ENCODE measurements around the gene PTGFRN.

GRCh38 chr1:116899529-116899928 lies 10.2 kb upstream of the PTGFRN start:
- no peak for TF ChIP-seq JUND (IDR thresholded peaks at IDR 0.05)
- TF ChIP-seq EZH2 (IDR thresholded peaks at IDR 0.05) = no peak
- no peak for TF ChIP-seq YY1 (IDR thresholded peaks at IDR 0.05; ENCODE audit: extremely low read depth, insufficient replicate concordance, low read depth, low read length)
- no peak for TF ChIP-seq RAD21 (IDR thresholded peaks at IDR 0.05; ENCODE audit: low read depth)
- no peak for TF ChIP-seq POLR2A (IDR thresholded peaks at IDR 0.05; ENCODE audit: borderline replicate concordance, extremely low read depth, insufficient read depth, insufficient read length)
- TF ChIP-seq CTCF (IDR thresholded peaks at IDR 0.05 in 2 of 3, conservative IDR thresholded peaks at IDR 0.05 in 1 of 3; ENCODE audit: borderline replicate concordance in 1 of 3, insufficient read depth in 1 of 3, low read depth in 2 of 3, low read length in 2 of 3) = no peak
- no peak for TF ChIP-seq MAX (IDR thresholded peaks at IDR 0.05)
- no peak for TF ChIP-seq POLR2AphosphoS5 (IDR thresholded peaks at IDR 0.05; ENCODE audit: low read depth, low read length)
- no peak for TF ChIP-seq SP1 (IDR thresholded peaks at IDR 0.05; ENCODE audit: low read depth)
- no peak for TF ChIP-seq CEBPB (IDR thresholded peaks at IDR 0.05; ENCODE audit: low read depth)

Measured in HCT116 (cell line).